K562 (cell line): ENCODE results near the gene DGCR8. TPM values are rescaled to one million over a fixed set of nuclear protein-coding genes. Genes with fewer than 3 reads are reported as not detected.

ENCODE experiments used
- DMBX1 ChIP-seq: fragments of 250-450 bp; sonication (Bioruptor Pico); IDR thresholded peaks from 2 replicates; pipeline ENCODE4 v1.8.0; 2022; ENCODE audit warnings: inconsistent platforms, mild to moderate bottlenecking, moderate library complexity, borderline replicate concordance
- ELF1 ChIP-seq: fragments of 200-800 bp; sonication (Bioruptor generic); IDR thresholded peaks from 2 replicates; pipeline ENCODE4 v1.6.1; 2016; ENCODE audit warnings: missing genetic modification characterization, missing compliant biosample characterization
- ETV6 ChIP-seq, 3 experiments: fragments of 150-350 bp in 1 of 3; sonication (generic) in 1 of 3; formaldehyde crosslinking in 1 of 3; IDR thresholded peaks; 2 replicates each; pipeline versions ENCODE4 v1.6.1 to v1.8.0; 2014 to 2022; ENCODE audit warnings: borderline replicate concordance in 2 of 3, low read depth in 2 of 3, antibody characterized with exemption in 1 of 3, low read length in 1 of 3, mild to moderate bottlenecking in 1 of 3, missing genetic modification reagents in 1 of 3
- FOXA1 ChIP-seq: fragments of 450-650 bp; IDR thresholded peaks from 2 replicates; pipeline ENCODE4 v1.6.1; 2016; ENCODE audit warnings: mild to moderate bottlenecking, borderline replicate concordance
- JUND ChIP-seq, 2 experiments: IDR thresholded peaks; 2 replicates in 1 of 2; 3 replicates in 1 of 2; pipeline ENCODE4 v1.6.1; 2011; ENCODE audit warnings: borderline replicate concordance in 2 of 2, low read depth in 2 of 2, low read length in 2 of 2, improper control_type of control experiment in 1 of 2, missing biosample characterization in 1 of 2, missing genetic modification characterization in 1 of 2, missing genetic modification reagents in 1 of 2
- PCBP2 ChIP-seq: fragments of 200-400 bp; formaldehyde crosslinking; IDR thresholded peaks from 2 replicates; pipeline ENCODE4 v1.6.1; 2018; ENCODE audit warnings: low read length, low read depth, mild to moderate bottlenecking, moderate library complexity; ENCODE audit not compliant: poor library complexity, severe bottlenecking
- POLR3A ChIP-seq: IDR thresholded peaks from 2 replicates; pipeline ENCODE4 v1.6.1; 2011; ENCODE audit warnings: borderline replicate concordance, mild to moderate bottlenecking, moderate library complexity; ENCODE audit not compliant: insufficient read length, insufficient read depth; ENCODE audit errors: extremely low read depth
- polyA plus RNA-seq, 8 experiments: library from polyadenylated mRNA; depleted of rRNA in 4 of 8; stranded (reverse) in 5 of 8; unstranded in 3 of 8; fragments of >200 nt; fragmentation: Nextera tagmentation in 2 of 8; fragmentation: Illumina TruSeq in 1 of 8; extraction: Ambion mirVana in 2 of 8; extraction: Trizol in 1 of 8; gene quantifications; 2 replicates each; pipeline versions ENCODE4 v1.2.1 to v1.2.3, GENCODE V29; 2011 to 2014; ENCODE audit warnings: inconsistent platforms in 1 of 8, missing spikeins in 1 of 8
- total RNA-seq, 7 experiments: library from RNA; depleted of rRNA in 6 of 7; stranded (reverse); fragments of >200 nt in 6 of 7; fragmentation: Illumina TruSeq in 2 of 7; extraction: Trizol in 2 of 7; gene quantifications; 2 replicates each; pipeline versions ENCODE4 v1.2.1 to v1.2.3, GENCODE V29; 2011 to 2021; ENCODE audit warnings: low replicate concordance in 1 of 7
- TF ChIP-seq, protein P1 (sequence below): fragments of 250-450 bp; sonication (Bioruptor Pico); IDR thresholded peaks from 2 replicates; pipeline ENCODE4 v1.4.0; 2020; ENCODE audit warnings: mild to moderate bottlenecking

DGCR8 gene
- total and polyA plus RNA-seq, 9 of the 15 experiments (the other 6 are each of a cell fraction or from before 2014, with no cell fraction given), result 5.9 to 144 (median 80.1) TPM

DNA sequence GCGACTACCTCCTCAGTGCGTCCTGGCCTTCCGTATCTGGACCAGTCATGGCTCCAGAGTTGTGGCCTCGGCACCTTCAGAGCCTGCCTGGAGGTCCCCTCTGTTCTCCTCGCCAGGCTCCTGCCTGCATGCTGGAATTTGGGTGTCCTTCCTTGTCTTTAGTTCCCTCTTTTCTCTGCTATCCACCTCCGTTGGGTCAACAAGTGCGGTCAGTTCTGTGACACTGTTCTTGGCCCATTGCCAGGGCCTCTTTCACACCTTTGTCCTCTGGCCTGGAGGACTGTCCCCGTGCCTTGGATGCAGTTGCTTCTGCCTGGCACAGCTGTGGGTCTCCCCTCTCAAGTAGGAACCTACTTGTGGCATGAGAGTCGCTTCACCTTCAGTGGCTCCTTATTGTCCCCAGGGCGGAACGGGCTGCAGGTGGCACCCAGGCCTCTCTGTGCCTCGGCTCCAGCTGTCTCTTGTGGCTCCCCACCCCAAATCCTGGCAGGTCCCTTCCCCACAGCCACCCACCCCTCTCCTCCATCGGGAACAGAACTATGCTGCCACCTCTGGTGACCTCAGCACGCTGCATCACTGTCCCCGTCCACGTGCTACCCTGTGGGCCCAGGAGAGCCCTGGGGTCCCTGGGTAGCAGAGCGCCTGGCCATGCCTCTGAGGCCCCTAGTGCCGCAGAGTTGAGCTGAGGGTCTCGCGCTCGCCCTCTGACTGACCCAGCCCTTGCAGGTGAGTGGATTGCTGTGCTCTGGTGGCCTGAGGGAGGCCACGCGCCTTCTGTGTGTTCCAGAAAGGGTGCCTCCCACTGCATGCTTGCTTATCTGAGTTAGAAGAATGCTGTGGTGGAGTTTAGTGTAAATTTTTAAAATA lies 4.7 kb downstream of the DGCR8 start (continued):
- TF ChIP-seq ELF1 (tag), result no peak
- TF ChIP-seq DMBX1 (CRISPR knock-in tag), result peak; percentile 49; the same call in 1 of the 2 replicates
- TF ChIP-seq FOXA1, result no peak
- TF ChIP-seq ETV6 (IDR thresholded peaks at IDR 0.05; ENCODE audit: borderline replicate concordance in 1 of 2, low read depth in 2 of 2, low read length in 1 of 2), result peak in 1 of 2 experiments; percentile 37; a peak in 1 of 4 replicates
- no peak for TF ChIP-seq ETV6 (CRISPR knock-in tag; IDR thresholded peaks at IDR 0.05; ENCODE audit: borderline replicate concordance)
- TF ChIP-seq, protein P1, sequence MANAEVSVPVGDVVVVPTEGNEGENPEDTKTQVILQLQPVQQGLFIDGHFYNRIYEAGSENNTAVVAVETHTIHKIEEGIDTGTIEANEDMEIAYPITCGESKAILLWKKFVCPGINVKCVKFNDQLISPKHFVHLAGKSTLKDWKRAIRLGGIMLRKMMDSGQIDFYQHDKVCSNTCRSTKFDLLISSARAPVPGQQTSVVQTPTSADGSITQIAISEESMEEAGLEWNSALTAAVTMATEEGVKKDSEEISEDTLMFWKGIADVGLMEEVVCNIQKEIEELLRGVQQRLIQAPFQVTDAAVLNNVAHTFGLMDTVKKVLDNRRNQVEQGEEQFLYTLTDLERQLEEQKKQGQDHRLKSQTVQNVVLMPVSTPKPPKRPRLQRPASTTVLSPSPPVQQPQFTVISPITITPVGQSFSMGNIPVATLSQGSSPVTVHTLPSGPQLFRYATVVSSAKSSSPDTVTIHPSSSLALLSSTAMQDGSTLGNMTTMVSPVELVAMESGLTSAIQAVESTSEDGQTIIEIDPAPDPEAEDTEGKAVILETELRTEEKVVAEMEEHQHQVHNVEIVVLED, result no peak
- no peak for TF ChIP-seq POLR3A
- TF ChIP-seq JUND (IDR thresholded peaks at IDR 0.05; ENCODE audit: borderline replicate concordance, low read depth, low read length), result peak; percentile 82
- TF ChIP-seq JUND (tag; IDR thresholded peaks at IDR 0.05; ENCODE audit: borderline replicate concordance, low read depth, low read length), result no peak
- TF ChIP-seq PCBP2, result no peak
